Keratinocyte (primary cell): Measurements from ENCODE around the gene SRA1. TPM values are rescaled to one million over a fixed set of nuclear protein-coding genes. Genes with fewer than 3 reads are reported as not detected.

Source experiments
- DNase-seq: peaks from one replicate; pipeline ENCODE4 v3.0.0-alpha.2; 2011; ENCODE audit warnings: low read depth, missing footprints, low spot score
- FAIRE-seq: peaks from 2 replicates; lab custom pipeline; 2011; peaks lifted over from hg19 to GRCh38; lab: Jason Lieb, UNC
- H2AFZ ChIP-seq: 2 replicates; pipeline ENCODE4 v1.6.0; 2012; ENCODE audit warnings: low read length, control low read depth, inconsistent platforms; ENCODE audit not compliant: control insufficient read depth
- H3K27ac ChIP-seq: 2 replicates; pipeline ENCODE4 v1.5.1; 2011; ENCODE audit warnings: low read length; ENCODE audit not compliant: control insufficient read depth, insufficient read depth
- H3K27me3 ChIP-seq: 3 replicates; pipeline ENCODE4 v1.6.0; 2011; ENCODE audit warnings: low read length; ENCODE audit not compliant: control insufficient read depth, insufficient read depth; ENCODE audit errors: extremely low read depth
- H3K36me3 ChIP-seq, 2 experiments: 2 replicates in 1 of 2; 3 replicates in 1 of 2; pipeline ENCODE4 v1.5.1; 2011; ENCODE audit warnings: low read length in 2 of 2, mild to moderate bottlenecking in 1 of 2; ENCODE audit not compliant: control insufficient read depth in 2 of 2, insufficient read depth in 2 of 2; ENCODE audit errors: extremely low read depth in 1 of 2
- H3K4me1 ChIP-seq: 3 replicates; pipeline ENCODE4 v1.5.1; 2011; ENCODE audit warnings: low read length; ENCODE audit not compliant: control insufficient read depth, insufficient read depth; ENCODE audit errors: extremely low read depth
- H3K4me2 ChIP-seq: 3 replicates; pipeline ENCODE4 v1.6.0; 2011; ENCODE audit warnings: low read depth, low read length; ENCODE audit not compliant: control insufficient read depth, insufficient read depth; ENCODE audit errors: extremely low read depth
- H3K4me3 ChIP-seq, 3 experiments: fragments of 200-600 bp in 1 of 3; sonication (generic) in 1 of 3; 2 replicates in 2 of 3; 3 replicates in 1 of 3; pipeline ENCODE4 v1.5.1; 2011 to 2016; ENCODE audit warnings: low read length in 3 of 3, mild to moderate bottlenecking in 3 of 3, control low read depth in 2 of 3, inconsistent platforms in 1 of 3, low read depth in 1 of 3, mixed read lengths in 1 of 3, mixed run types in 1 of 3, moderate library complexity in 1 of 3; ENCODE audit not compliant: control insufficient read depth in 2 of 3, insufficient read depth in 2 of 3; ENCODE audit errors: extremely low read depth in 1 of 3
- H3K79me2 ChIP-seq: 2 replicates; pipeline ENCODE4 v1.6.0; 2012; ENCODE audit warnings: low read length; ENCODE audit not compliant: control insufficient read depth, insufficient read depth
- H3K9ac ChIP-seq: 3 replicates; pipeline ENCODE4 v1.6.0; 2011; ENCODE audit warnings: low read length; ENCODE audit not compliant: control insufficient read depth, insufficient read depth; ENCODE audit errors: extremely low read depth
- H3K9me1 ChIP-seq: 3 replicates; pipeline ENCODE4 v1.6.0; 2011; ENCODE audit warnings: low read length; ENCODE audit not compliant: control insufficient read depth, insufficient read depth; ENCODE audit errors: extremely low read depth
- H3K9me3 ChIP-seq: 2 replicates; pipeline ENCODE4 v1.5.1; 2012; ENCODE audit warnings: low read depth, low read length; ENCODE audit not compliant: control insufficient read depth
- H4K20me1 ChIP-seq: 3 replicates; pipeline ENCODE4 v1.6.0; 2011; ENCODE audit warnings: low read length; ENCODE audit not compliant: control insufficient read depth, insufficient read depth; ENCODE audit errors: extremely low read depth
- EZH2 ChIP-seq: IDR thresholded peaks from one replicate; pipeline ENCODE4 v1.6.1; 2012; ENCODE audit warnings: inconsistent platforms, mild to moderate bottlenecking, low read length, moderate library complexity
- dilution Hi-C: fragments of 300-500 bp; cut with MboI; formaldehyde crosslinking; loops from one replicate; pipeline ENCODE4 v1.7.0; 2020; ENCODE audit warnings: low sequenced_read_pairs; ENCODE audit not compliant: extremely low pct_ligation_motif_present
- polyA plus RNA-seq, 5 experiments: library from polyadenylated mRNA; depleted of rRNA in 3 of 5; stranded (reverse) in 3 of 5; stranded (forward) in 1 of 5; unstranded in 1 of 5; fragments of >200 nt; gene quantifications; 1 replicate in 1 of 5; 2 replicates in 3 of 5; 3 replicates in 1 of 5; pipeline versions ENCODE4 v1.2.1 to v1.2.3, GENCODE V29; 2011 to 2012; ENCODE audit warnings: missing spikeins in 2 of 5, low read depth in 1 of 5, low replicate concordance in 1 of 5
- TF ChIP-seq, protein P1 (sequence below), 3 experiments: IDR thresholded peaks in 1 of 3; conservative IDR thresholded peaks in 1 of 3; optimal IDR thresholded peaks in 1 of 3; 2 replicates in 2 of 3; 3 replicates in 1 of 3; pipeline versions ENCODE3 to v1.5.1; 2011; ENCODE audit warnings: low read length in 3 of 3, mild to moderate bottlenecking in 3 of 3, moderate library complexity in 2 of 3, control low read depth in 1 of 3, inconsistent platforms in 1 of 3; ENCODE audit not compliant: insufficient read depth in 2 of 3; ENCODE audit errors: extremely low read depth in 1 of 3

SRA1 gene
- polyA plus RNA-seq, 1 donor (not counting 4 experiments of a cell fraction or from before 2014, with no cell fraction given) = 32.4 TPM

- Histone ChIP-seq H3K9me3 (no peaks in the 10 kb centered on the region), H3K9me1 (no peaks in the 10 kb centered on the region), H2AFZ (peak overlapping the region; percentile 21), H3K9ac (no peak overlapping the region), H3K4me2 (no peak overlapping the region), H3K79me2 (no peaks in the 10 kb centered on the region), H4K20me1 (no peaks in the 10 kb centered on the region), H3K27ac (no peak overlapping the region), H3K4me3 (no peak overlapping the region), H3K36me3 (no peaks in the 10 kb centered on the region), H3K27me3 (no peaks in the 10 kb centered on the region), H3K4me1 (no peaks in the 10 kb centered on the region)
- FAIRE-seq (no peak), DNase-seq (no peak)
- dilution Hi-C loops = no loop called here
- TF ChIP-seq, protein P1, sequence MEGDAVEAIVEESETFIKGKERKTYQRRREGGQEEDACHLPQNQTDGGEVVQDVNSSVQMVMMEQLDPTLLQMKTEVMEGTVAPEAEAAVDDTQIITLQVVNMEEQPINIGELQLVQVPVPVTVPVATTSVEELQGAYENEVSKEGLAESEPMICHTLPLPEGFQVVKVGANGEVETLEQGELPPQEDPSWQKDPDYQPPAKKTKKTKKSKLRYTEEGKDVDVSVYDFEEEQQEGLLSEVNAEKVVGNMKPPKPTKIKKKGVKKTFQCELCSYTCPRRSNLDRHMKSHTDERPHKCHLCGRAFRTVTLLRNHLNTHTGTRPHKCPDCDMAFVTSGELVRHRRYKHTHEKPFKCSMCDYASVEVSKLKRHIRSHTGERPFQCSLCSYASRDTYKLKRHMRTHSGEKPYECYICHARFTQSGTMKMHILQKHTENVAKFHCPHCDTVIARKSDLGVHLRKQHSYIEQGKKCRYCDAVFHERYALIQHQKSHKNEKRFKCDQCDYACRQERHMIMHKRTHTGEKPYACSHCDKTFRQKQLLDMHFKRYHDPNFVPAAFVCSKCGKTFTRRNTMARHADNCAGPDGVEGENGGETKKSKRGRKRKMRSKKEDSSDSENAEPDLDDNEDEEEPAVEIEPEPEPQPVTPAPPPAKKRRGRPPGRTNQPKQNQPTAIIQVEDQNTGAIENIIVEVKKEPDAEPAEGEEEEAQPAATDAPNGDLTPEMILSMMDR (optimal IDR thresholded peaks at IDR 0.05 in 1 of 3, IDR thresholded peaks at IDR 0.05 in 1 of 3, conservative IDR thresholded peaks at IDR 0.05 in 1 of 3; ENCODE audit: extremely low read depth in 1 of 3, insufficient read depth in 2 of 3, low read length in 3 of 3) = no peak
- no peak for TF ChIP-seq EZH2
Measured at GRCh38 chr5:140576776-140577201, 19.5 kb upstream of the SRA1 start.

DNA sequence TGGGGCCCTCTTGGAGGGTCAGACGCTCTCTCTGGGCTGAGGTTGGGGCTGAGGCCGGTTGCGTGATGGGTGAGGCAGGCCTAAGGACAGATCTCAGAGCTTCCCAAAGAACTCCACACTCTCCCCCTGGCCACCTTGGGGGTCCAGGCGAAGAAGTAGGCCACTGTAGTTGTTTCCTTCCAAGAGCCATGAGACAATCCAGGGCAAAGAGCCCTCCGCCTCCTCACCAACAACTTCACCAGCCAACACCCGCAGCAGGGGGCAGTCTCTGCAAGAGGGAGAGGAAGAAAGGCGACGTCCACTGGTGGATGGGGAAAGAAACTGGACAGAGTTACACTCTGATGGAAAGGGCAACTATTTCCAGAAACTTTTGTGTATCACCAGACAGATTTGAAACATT lies 18.0 kb upstream of the SRA1 start:
- Histone ChIP-seq H3K9ac (no peak overlapping the region), H3K36me3 (peaks cover 0 to 2% of the 10 kb centered on the region in 2 experiments), H3K27me3 (no peaks in the 10 kb centered on the region), H4K20me1 (no peaks in the 10 kb centered on the region), H3K4me2 (no peak overlapping the region), H3K4me3 (no peak overlapping the region), H3K4me1 (no peaks in the 10 kb centered on the region), H3K9me3 (no peaks in the 10 kb centered on the region), H3K79me2 (no peaks in the 10 kb centered on the region), H3K27ac (no peak overlapping the region), H3K9me1 (no peaks in the 10 kb centered on the region), H2AFZ (no peak overlapping the region)
- TF ChIP-seq, protein P1 (optimal IDR thresholded peaks at IDR 0.05 in 1 of 3, IDR thresholded peaks at IDR 0.05 in 1 of 3, conservative IDR thresholded peaks at IDR 0.05 in 1 of 3; ENCODE audit: extremely low read depth in 1 of 3, insufficient read depth in 2 of 3, low read length in 3 of 3) = peak; percentile 34 to 75 (median 47)
- no peak for TF ChIP-seq EZH2
- FAIRE-seq = no peak
- no peak for DNase-seq
- dilution Hi-C loops = no loop called here
